Measurements from ENCODE around the gene NCOA7.
"Not testable (repeated sequence)": the region's sequence is repeated elsewhere in the genome, so short reads cannot be mapped to it uniquely, and the experiment has no call there.

The NCOA7 gene

GRCh38 chr6:125764121-125764671, 26.6 kb upstream of the NCOA7 start:
- DNase-seq (ENCODE audit: low read depth in 1 of 2, low spot score in 1 of 2) = no peak
- in situ Hi-C loops (cut with HindIII; ENCODE audit: low pct_unique_long_range_greater_than_20kb, low sequenced_read_pairs) = no loop called here
- no peak for TF ChIP-seq JUND (IDR thresholded peaks at IDR 0.05; ENCODE audit: low read depth)

- in situ Hi-C loops (cut with HindIII; ENCODE audit: low pct_unique_long_range_greater_than_20kb, low sequenced_read_pairs) = no loop called here
- no peak for TF ChIP-seq JUND (IDR thresholded peaks at IDR 0.05; ENCODE audit: low read depth)
- DNase-seq (ENCODE audit: low read depth in 1 of 2, low spot score in 1 of 2) = no peak
Measured at GRCh38 chr6:125765944-125766343, 24.8 kb upstream of the NCOA7 start.

- DNase-seq (ENCODE audit: low read depth in 1 of 2, low spot score in 1 of 2) = no peak
- no peak for TF ChIP-seq JUND (IDR thresholded peaks at IDR 0.05; ENCODE audit: low read depth)
- in situ Hi-C loops (cut with HindIII; ENCODE audit: low pct_unique_long_range_greater_than_20kb, low sequenced_read_pairs) = no loop called here
Measured at GRCh38 chr6:125766641-125767040, 24.1 kb upstream of the NCOA7 start.

- TF ChIP-seq JUND (IDR thresholded peaks at IDR 0.05; ENCODE audit: low read depth) = no peak
- in situ Hi-C loops (cut with HindIII; ENCODE audit: low pct_unique_long_range_greater_than_20kb, low sequenced_read_pairs) = no loop called here
- DNase-seq (ENCODE audit: low read depth in 1 of 2, low spot score in 1 of 2) = no peak
Measured at GRCh38 chr6:125769147-125769783, 21.5 kb upstream of the NCOA7 start.

GRCh38 chr6:125773387-125774341, 17.1 kb upstream of the NCOA7 start:
- no peak for TF ChIP-seq JUND (IDR thresholded peaks at IDR 0.05; ENCODE audit: low read depth)
- in situ Hi-C loops (cut with HindIII; ENCODE audit: low pct_unique_long_range_greater_than_20kb, low sequenced_read_pairs) = no loop called here
- no peak for DNase-seq (ENCODE audit: low read depth in 1 of 2, low spot score in 1 of 2)

GRCh38 chr6:125776107-125776826, 14.5 kb upstream of the NCOA7 start:
- in situ Hi-C loops (cut with HindIII; ENCODE audit: low pct_unique_long_range_greater_than_20kb, low sequenced_read_pairs); DNase-seq (ENCODE audit: low read depth in 1 of 2, low spot score in 1 of 2): not testable (repeated sequence)

GRCh38 chr6:125779924-125780539, 10.7 kb upstream of the NCOA7 start:
- TF ChIP-seq JUND (IDR thresholded peaks at IDR 0.05; ENCODE audit: low read depth) = no peak
- in situ Hi-C loops (cut with HindIII; ENCODE audit: low pct_unique_long_range_greater_than_20kb, low sequenced_read_pairs) = no loop called here
- DNase-seq (ENCODE audit: low read depth in 1 of 2, low spot score in 1 of 2) = peak; percentile 58 to 88

GRCh38 chr6:125780540-125781313, 10.0 kb upstream of the NCOA7 start:
- peak in 1 of 2 experiments; percentile 56 for DNase-seq (ENCODE audit: low read depth in 1 of 2, low spot score in 1 of 2)
- TF ChIP-seq JUND (IDR thresholded peaks at IDR 0.05; ENCODE audit: low read depth) = no peak
- in situ Hi-C loops (cut with HindIII; ENCODE audit: low pct_unique_long_range_greater_than_20kb, low sequenced_read_pairs) = no loop called here

- in situ Hi-C loops (cut with HindIII; ENCODE audit: low pct_unique_long_range_greater_than_20kb, low sequenced_read_pairs) = no loop called here
- no peak for DNase-seq (ENCODE audit: low read depth in 1 of 2, low spot score in 1 of 2)
- no peak for TF ChIP-seq JUND (IDR thresholded peaks at IDR 0.05; ENCODE audit: low read depth)
Measured at GRCh38 chr6:125781314-125781868, 9.4 kb upstream of the NCOA7 start.

GRCh38 chr6:125784365-125784764, 6.4 kb upstream of the NCOA7 start:
- DNase-seq (ENCODE audit: low read depth in 1 of 2, low spot score in 1 of 2) = no peak
- in situ Hi-C loops (cut with HindIII; ENCODE audit: low pct_unique_long_range_greater_than_20kb, low sequenced_read_pairs) = no loop called here

GRCh38 chr6:125787791-125788190, 3.0 kb upstream of the NCOA7 start:
- no peak for TF ChIP-seq JUND (IDR thresholded peaks at IDR 0.05; ENCODE audit: low read depth)
- in situ Hi-C loops (cut with HindIII; ENCODE audit: low pct_unique_long_range_greater_than_20kb, low sequenced_read_pairs) = no loop called here
- DNase-seq (ENCODE audit: low read depth in 1 of 2, low spot score in 1 of 2) = peak in 1 of 2 experiments; percentile 18

More at GRCh38 chr6:125784365-125784764, 6.4 kb upstream of the NCOA7 start:
- no peak for TF ChIP-seq JUND (IDR thresholded peaks at IDR 0.05; ENCODE audit: low read depth)

Data from T47D (cell line).